ENCODE data around the gene SCNN1B. TPM values are rescaled to one million over a fixed set of nuclear protein-coding genes. Genes with fewer than 3 reads are reported as not detected.

SCNN1B gene
- total RNA-seq, 2 donors from 2014 or later: 0.16 to 0.26 TPM

DNA sequence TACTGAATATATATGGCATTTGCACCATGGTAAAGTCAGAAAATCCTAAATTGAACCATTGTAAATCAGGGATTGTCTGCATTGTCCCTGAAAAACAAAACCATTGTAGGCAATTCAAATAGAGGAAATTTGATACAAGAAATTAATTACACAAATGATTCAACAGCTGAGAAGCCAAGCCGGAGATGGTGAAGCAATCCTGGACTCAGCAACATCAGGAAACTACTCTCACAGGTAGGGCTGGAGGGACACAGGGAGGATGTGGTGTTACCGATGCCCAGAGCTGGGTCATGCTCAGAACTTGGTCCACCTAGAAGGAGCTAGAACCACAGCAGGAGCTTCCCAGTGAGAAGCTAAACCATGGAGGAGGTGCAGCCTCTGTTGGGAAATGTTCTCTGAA, 18.5 kb upstream of the SCNN1B start:
- Histone ChIP-seq H3K36me3 (no peaks in the 10 kb centered on the region), H3K9me3 (no peaks in the 10 kb centered on the region), H3K4me1 (no peaks in the 10 kb centered on the region), H3K4me3 (no peak overlapping the region), H3K27ac (no peak overlapping the region), H3K27me3 (no peaks in the 10 kb centered on the region)
- TF ChIP-seq, protein P1, sequence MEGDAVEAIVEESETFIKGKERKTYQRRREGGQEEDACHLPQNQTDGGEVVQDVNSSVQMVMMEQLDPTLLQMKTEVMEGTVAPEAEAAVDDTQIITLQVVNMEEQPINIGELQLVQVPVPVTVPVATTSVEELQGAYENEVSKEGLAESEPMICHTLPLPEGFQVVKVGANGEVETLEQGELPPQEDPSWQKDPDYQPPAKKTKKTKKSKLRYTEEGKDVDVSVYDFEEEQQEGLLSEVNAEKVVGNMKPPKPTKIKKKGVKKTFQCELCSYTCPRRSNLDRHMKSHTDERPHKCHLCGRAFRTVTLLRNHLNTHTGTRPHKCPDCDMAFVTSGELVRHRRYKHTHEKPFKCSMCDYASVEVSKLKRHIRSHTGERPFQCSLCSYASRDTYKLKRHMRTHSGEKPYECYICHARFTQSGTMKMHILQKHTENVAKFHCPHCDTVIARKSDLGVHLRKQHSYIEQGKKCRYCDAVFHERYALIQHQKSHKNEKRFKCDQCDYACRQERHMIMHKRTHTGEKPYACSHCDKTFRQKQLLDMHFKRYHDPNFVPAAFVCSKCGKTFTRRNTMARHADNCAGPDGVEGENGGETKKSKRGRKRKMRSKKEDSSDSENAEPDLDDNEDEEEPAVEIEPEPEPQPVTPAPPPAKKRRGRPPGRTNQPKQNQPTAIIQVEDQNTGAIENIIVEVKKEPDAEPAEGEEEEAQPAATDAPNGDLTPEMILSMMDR (IDR thresholded peaks at IDR 0.05): no peak
- DNase-seq (ENCODE audit: low spot score): no peak

GRCh38 chr16:23284584-23284983, 17.5 kb upstream of the SCNN1B start:
- no peak for DNase-seq (ENCODE audit: low spot score)
- no peaks in the 10 kb centered on the region for H3K36me3 ChIP-seq
- TF ChIP-seq, protein P1 (IDR thresholded peaks at IDR 0.05): no peak
- H3K27me3 ChIP-seq: no peaks in the 10 kb centered on the region
- no peaks in the 10 kb centered on the region for H3K4me1 ChIP-seq
- H3K4me3 ChIP-seq: no peak overlapping the region
- no peak overlapping the region for H3K27ac ChIP-seq
- H3K9me3 ChIP-seq: no peaks in the 10 kb centered on the region

DNA sequence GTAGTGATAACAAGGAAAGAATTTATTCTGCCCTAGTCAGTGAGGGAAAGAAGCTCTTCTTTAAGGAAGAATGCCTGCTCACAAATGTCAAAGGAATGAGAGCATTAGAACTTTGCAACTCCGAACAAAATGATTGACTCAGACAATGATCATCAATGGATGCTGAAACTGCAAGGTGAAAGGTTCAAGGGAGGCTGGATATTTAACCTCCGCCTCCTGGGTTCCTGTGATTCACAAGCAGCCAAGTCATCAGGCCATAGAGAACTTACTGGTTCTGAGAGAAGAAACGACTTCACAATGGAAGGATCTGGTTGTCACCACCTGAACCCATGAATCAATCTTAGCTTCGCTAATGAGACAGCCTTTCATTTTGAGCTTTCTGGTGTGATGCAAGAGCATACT, 16.0 kb upstream of the SCNN1B start:
- Histone ChIP-seq H3K27me3 (no peaks in the 10 kb centered on the region), H3K4me3 (no peak overlapping the region), H3K27ac (no peak overlapping the region), H3K4me1 (no peaks in the 10 kb centered on the region), H3K36me3 (no peaks in the 10 kb centered on the region), H3K9me3 (no peaks in the 10 kb centered on the region)
- DNase-seq (ENCODE audit: low spot score): no peak
- TF ChIP-seq, protein P1 (IDR thresholded peaks at IDR 0.05): no peak

DNA sequence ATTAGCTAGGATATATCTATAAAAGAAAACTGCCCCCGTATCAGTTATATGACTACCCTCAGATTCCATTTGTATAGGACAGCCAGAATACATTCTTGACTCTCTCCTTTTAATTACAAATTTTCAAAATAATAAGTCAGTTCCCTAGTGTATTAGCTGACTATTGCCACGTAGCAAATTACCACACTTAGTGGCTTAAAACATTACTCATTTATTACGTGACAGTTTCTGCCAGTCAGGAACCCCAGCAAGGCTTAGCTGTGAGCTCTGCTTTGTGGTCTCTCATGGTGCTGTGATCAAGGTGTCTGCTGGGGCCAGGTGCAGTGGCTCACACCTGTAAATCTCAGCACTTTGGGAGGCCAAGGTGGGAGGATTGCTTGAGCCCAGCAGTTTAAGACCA, 13.9 kb upstream of the SCNN1B start:
- DNase-seq (ENCODE audit: low spot score): no peak
- H3K27ac ChIP-seq: no peak overlapping the region
- TF ChIP-seq, protein P1 (IDR thresholded peaks at IDR 0.05): no peak
- no peaks in the 10 kb centered on the region for H3K36me3 ChIP-seq
- no peaks in the 10 kb centered on the region for H3K9me3 ChIP-seq
- H3K4me3 ChIP-seq: no peak overlapping the region
- no peaks in the 10 kb centered on the region for H3K4me1 ChIP-seq
- no peaks in the 10 kb centered on the region for H3K27me3 ChIP-seq

GRCh38 chr16:23288726-23289512, 13.2 kb upstream of the SCNN1B start:
- DNase-seq (ENCODE audit: low spot score): no peak
- H3K9me3 ChIP-seq: no peaks in the 10 kb centered on the region
- no peak overlapping the region for H3K27ac ChIP-seq
- TF ChIP-seq, protein P1 (IDR thresholded peaks at IDR 0.05): no peak
- H3K27me3 ChIP-seq: no peaks in the 10 kb centered on the region
- H3K4me3 ChIP-seq: no peak overlapping the region
- H3K4me1 ChIP-seq: no peaks in the 10 kb centered on the region
- H3K36me3 ChIP-seq: no peaks in the 10 kb centered on the region

Measured in right atrium auricular region (tissue), 2 donors.